LNCaP clone FGC (cell line): ENCODE results near the gene TRPM3.

Source experiments
- DNase-seq: peaks from one replicate; pipeline ENCODE4 v3.0.0-alpha.2; 2011; ENCODE audit warnings: low read depth
- H3K4me3 ChIP-seq: 2 replicates; pipeline ENCODE4 v1.5.1; 2011; ENCODE audit warnings: mild to moderate bottlenecking, low read depth, low read length, control low read depth
- CTCF ChIP-seq: IDR thresholded peaks from 2 replicates; pipeline ENCODE4 v1.5.1; 2012; ENCODE audit warnings: mild to moderate bottlenecking; ENCODE audit not compliant: control insufficient read depth, insufficient read depth; ENCODE audit errors: extremely low read depth

Gene TRPM3

DNA sequence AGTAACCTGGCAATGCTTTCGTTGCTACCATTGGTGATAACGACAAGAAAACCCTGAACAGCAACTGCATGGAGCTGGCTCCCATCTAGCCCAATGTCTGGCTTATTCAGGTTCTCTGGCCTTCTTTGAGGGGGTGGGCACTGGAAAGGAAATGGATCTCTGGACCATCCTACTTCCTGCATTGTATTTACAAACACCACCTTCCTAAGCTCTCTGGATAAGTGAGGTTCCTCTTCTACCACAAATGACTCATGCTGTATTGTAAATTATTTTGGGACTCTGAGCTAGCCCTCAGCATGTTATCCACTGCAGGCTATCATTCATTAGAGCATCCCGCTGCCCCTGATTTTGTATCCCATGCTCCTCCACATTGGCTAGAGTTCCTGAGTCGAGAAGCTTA, 570.0 kb downstream of the TRPM3 start:
- DNase-seq: no peak
- TF ChIP-seq CTCF: no peak
- H3K4me3 ChIP-seq: no peak overlapping the region

GRCh38 chr9:70549926-70550325, 571.5 kb downstream of the TRPM3 start:
- no peak overlapping the region for H3K4me3 ChIP-seq
- TF ChIP-seq CTCF: no peak
- DNase-seq: no peak

GRCh38 chr9:70542311-70542931, 579.0 kb downstream of the TRPM3 start:
- no peak overlapping the region for H3K4me3 ChIP-seq
- DNase-seq: no peak
- TF ChIP-seq CTCF: no peak

DNA sequence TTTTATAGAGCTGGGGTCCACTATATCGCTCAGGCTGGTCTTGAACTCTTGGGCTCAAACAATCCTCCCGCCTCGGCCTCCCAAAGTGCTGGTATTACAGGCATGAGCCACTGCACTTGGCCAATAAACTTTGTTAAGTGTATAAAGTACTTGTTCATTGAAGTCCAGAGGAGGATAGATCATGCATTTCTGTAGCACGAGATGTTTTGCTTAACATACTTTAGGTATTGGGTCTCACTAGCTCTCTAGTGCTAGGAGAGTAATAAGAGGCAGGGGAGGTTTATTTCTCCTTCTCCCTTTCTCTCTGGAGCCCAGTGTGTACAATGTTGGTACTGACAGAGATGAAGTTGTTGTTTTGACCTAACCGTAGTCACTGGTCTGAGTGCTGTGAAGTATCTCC, 581.4 kb downstream of the TRPM3 start:
- TF ChIP-seq CTCF: no peak
- no peak for DNase-seq
- no peak overlapping the region for H3K4me3 ChIP-seq

DNA sequence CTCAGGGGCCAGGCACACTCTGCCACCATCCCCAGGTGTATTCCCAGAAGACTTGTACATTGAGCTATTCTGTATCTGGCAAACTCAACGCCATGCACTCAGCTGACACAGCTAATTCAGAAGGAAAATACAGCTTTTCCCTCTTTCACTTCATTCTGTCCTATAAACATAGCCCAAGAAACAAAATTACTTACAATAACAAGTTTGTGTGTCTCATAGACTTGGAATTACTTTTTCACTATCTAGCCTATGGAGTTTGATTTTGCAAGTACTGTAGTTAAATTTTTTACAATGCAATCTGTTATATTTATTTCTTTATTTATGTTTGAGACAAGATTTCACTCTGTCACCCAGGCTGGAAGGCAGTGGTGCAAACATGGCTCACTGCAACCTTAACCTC, 581.9 kb downstream of the TRPM3 start:
- no peak overlapping the region for H3K4me3 ChIP-seq
- DNase-seq: no peak
- TF ChIP-seq CTCF: no peak

- no peak for DNase-seq
- no peak for TF ChIP-seq CTCF
- H3K4me3 ChIP-seq: no peak overlapping the region
Observed at GRCh38 chr9:70539001-70539400, 582.4 kb downstream of the TRPM3 start.

DNA sequence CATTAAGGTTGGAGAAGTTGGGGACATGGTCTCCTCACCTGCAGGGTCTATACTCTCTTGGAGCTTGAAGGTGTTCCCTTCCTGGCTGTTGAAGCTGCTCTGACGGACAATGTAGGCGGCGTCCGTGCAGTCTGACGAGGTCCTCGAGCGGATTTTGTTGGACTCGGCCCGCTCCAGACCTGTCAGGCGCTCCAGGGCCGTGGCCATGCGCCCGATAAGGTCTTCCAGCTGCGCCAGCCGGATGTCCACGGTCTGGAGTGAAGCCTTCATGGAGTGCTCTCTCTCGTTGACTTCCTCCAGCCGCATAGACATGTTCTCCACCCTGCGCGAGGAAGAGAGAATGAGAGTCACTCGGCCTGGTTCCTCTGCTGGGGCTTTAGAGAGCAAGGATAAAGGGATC, 584.3 kb downstream of the TRPM3 start:
- H3K4me3 ChIP-seq: no peak overlapping the region
- DNase-seq: no peak
- TF ChIP-seq CTCF: no peak
